WTC11 (cell line): ENCODE data around the gene TULP3. TPM values are rescaled to one million over a fixed set of nuclear protein-coding genes. Genes with fewer than 3 reads are reported as not detected.

ENCODE experiments used
- ATAC-seq: fragments of 200-7000 bp; cut with Tn5 transposase; 2 replicates; pipeline ENCODE4 v1.10.0; 2021; ENCODE audit warnings: mild to moderate bottlenecking, moderate library complexity
- CTCF ChIA-PET: fragments of 300-600 bp; sonication (Branson Sonifier 250); formaldehyde crosslinking; loops from one replicate; lab custom pipeline; 2021; ENCODE audit warnings: antibody characterized with exemption; lab: Charles Lee
- POLR2A ChIA-PET: fragments of 350-600 bp; sonication (Branson Sonifier 250); formaldehyde crosslinking; loops from one replicate; lab custom pipeline; 2021; ENCODE audit warnings: antibody characterized with exemption; lab: Charles Lee
- DNase-seq: peaks from one replicate; pipeline ENCODE4 v3.0.0; 2021; ENCODE audit warnings: low spot score
- H3K27ac Mint-ChIP-seq: 2 replicates; pipeline ENCODE4 v1.8.0; 2021; ENCODE audit warnings: mixed read lengths
- H3K27me3 Mint-ChIP-seq: 2 replicates; pipeline ENCODE4 v1.8.0; 2021; ENCODE audit warnings: low read depth, mild to moderate bottlenecking, moderate library complexity, mixed read lengths
- H3K36me3 Mint-ChIP-seq: 2 replicates; pipeline ENCODE4 v1.8.0; 2021; ENCODE audit warnings: mixed read lengths
- H3K4me1 Mint-ChIP-seq: 2 replicates; pipeline ENCODE4 v1.8.0; 2022; ENCODE audit warnings: mixed read lengths
- H3K4me3 Mint-ChIP-seq: 2 replicates; pipeline ENCODE4 v1.8.0; 2021; ENCODE audit warnings: mild to moderate bottlenecking, moderate library complexity, mixed read lengths
- H3K9me3 Mint-ChIP-seq: 2 replicates; pipeline ENCODE4 v1.8.0; 2021; ENCODE audit warnings: mixed read lengths
- ATF1 ChIP-seq: sonication (generic); formaldehyde crosslinking; IDR thresholded peaks from 2 replicates; pipeline ENCODE4 v1.8.1; 2023; ENCODE audit warnings: mild to moderate bottlenecking, moderate library complexity, missing genetic modification reagents
- ESRRA ChIP-seq: sonication (generic); formaldehyde crosslinking; IDR thresholded peaks from 2 replicates; pipeline ENCODE4 v1.8.1; 2022; ENCODE audit warnings: mild to moderate bottlenecking, missing genetic modification reagents, borderline replicate concordance
- FOXP1 ChIP-seq: sonication (generic); formaldehyde crosslinking; IDR thresholded peaks from 2 replicates; pipeline ENCODE4 v1.8.0; 2022; ENCODE audit warnings: missing genetic modification reagents, mild to moderate bottlenecking, moderate library complexity, borderline replicate concordance
- GTF2I ChIP-seq: fragments of 250-450 bp; sonication (Bioruptor Pico); conservative IDR thresholded peaks from 2 replicates; pipeline ENCODE4 v1.4.0; 2021; ENCODE audit warnings: mild to moderate bottlenecking
- IRF2 ChIP-seq: sonication (generic); formaldehyde crosslinking; IDR thresholded peaks from 2 replicates; pipeline ENCODE4 v1.8.0; 2022; ENCODE audit warnings: low read depth, missing genetic modification reagents, borderline replicate concordance
- JAZF1 ChIP-seq: fragments of 250-450 bp; sonication (Bioruptor Pico); IDR thresholded peaks from 2 replicates; pipeline ENCODE4 v1.9.0; 2021; ENCODE audit warnings: moderate library complexity, mild to moderate bottlenecking, inconsistent platforms
- MXD4 ChIP-seq: fragments of 250-450 bp; sonication (Bioruptor Pico); IDR thresholded peaks from 2 replicates; pipeline ENCODE4 v1.8.0; 2021; ENCODE audit warnings: mild to moderate bottlenecking, moderate library complexity, borderline replicate concordance
- MYBL2 ChIP-seq: sonication (generic); formaldehyde crosslinking; IDR thresholded peaks from 2 replicates; pipeline ENCODE4 v1.8.1; 2023; ENCODE audit warnings: mild to moderate bottlenecking, moderate library complexity, missing genetic modification reagents
- NFE2L1 ChIP-seq: sonication (generic); formaldehyde crosslinking; IDR thresholded peaks from 2 replicates; pipeline ENCODE4 v1.8.1; 2023; ENCODE audit warnings: missing genetic modification reagents
- NR2C2 ChIP-seq: sonication (generic); formaldehyde crosslinking; IDR thresholded peaks from 2 replicates; pipeline ENCODE4 v1.8.0; 2022; ENCODE audit warnings: mild to moderate bottlenecking, missing genetic modification reagents
- NR3C1 ChIP-seq: sonication (generic); formaldehyde crosslinking; conservative IDR thresholded peaks from 2 replicates; pipeline ENCODE4 v1.8.1; 2023; ENCODE audit warnings: low read depth, mild to moderate bottlenecking, missing genetic modification reagents
- RELA ChIP-seq: sonication (generic); formaldehyde crosslinking; IDR thresholded peaks from 2 replicates; pipeline ENCODE4 v1.8.1; 2022; ENCODE audit warnings: missing genetic modification reagents, mild to moderate bottlenecking, borderline replicate concordance
- RORB ChIP-seq: fragments of 250-450 bp; sonication (Bioruptor Pico); IDR thresholded peaks from 2 replicates; pipeline ENCODE4 v1.9.0; 2021; ENCODE audit warnings: mild to moderate bottlenecking
- SP1 ChIP-seq: sonication (generic); formaldehyde crosslinking; conservative IDR thresholded peaks from 2 replicates; pipeline ENCODE4 v1.8.1; 2022; ENCODE audit warnings: missing genetic modification reagents
- ZNF317 ChIP-seq: sonication (generic); formaldehyde crosslinking; IDR thresholded peaks from 2 replicates; pipeline ENCODE4 v1.8.1; 2023; ENCODE audit warnings: low read depth, mild to moderate bottlenecking, moderate library complexity, missing genetic modification reagents, borderline replicate concordance
- ZNF416 ChIP-seq: fragments of 250-450 bp; sonication (Bioruptor Pico); IDR thresholded peaks from 2 replicates; pipeline ENCODE4 v1.9.0; 2021; ENCODE audit warnings: mild to moderate bottlenecking, inconsistent platforms
- total RNA-seq: library from RNA; stranded (reverse); gene quantifications from 3 replicates; pipeline ENCODE4 v1.2.3, GENCODE V29; 2021
- TF ChIP-seq, protein P1 (sequence below): sonication (generic); formaldehyde crosslinking; IDR thresholded peaks from 2 replicates; pipeline ENCODE4 v1.8.1; 2023; ENCODE audit warnings: mild to moderate bottlenecking, moderate library complexity, missing genetic modification reagents
- TF ChIP-seq, protein P2 (sequence below): fragments of 250-450 bp; sonication (Bioruptor Pico); IDR thresholded peaks from 2 replicates; pipeline ENCODE4 v1.9.0; 2021; ENCODE audit warnings: mild to moderate bottlenecking, borderline replicate concordance
- TF ChIP-seq, protein P3 (sequence below): fragments of 250-450 bp; sonication (Bioruptor Pico); conservative IDR thresholded peaks from 2 replicates; pipeline ENCODE4 v1.9.0; 2021; ENCODE audit warnings: mild to moderate bottlenecking

Gene TULP3
- total RNA-seq, 1 experiment from 2014 or later, result 17.4 TPM

DNA sequence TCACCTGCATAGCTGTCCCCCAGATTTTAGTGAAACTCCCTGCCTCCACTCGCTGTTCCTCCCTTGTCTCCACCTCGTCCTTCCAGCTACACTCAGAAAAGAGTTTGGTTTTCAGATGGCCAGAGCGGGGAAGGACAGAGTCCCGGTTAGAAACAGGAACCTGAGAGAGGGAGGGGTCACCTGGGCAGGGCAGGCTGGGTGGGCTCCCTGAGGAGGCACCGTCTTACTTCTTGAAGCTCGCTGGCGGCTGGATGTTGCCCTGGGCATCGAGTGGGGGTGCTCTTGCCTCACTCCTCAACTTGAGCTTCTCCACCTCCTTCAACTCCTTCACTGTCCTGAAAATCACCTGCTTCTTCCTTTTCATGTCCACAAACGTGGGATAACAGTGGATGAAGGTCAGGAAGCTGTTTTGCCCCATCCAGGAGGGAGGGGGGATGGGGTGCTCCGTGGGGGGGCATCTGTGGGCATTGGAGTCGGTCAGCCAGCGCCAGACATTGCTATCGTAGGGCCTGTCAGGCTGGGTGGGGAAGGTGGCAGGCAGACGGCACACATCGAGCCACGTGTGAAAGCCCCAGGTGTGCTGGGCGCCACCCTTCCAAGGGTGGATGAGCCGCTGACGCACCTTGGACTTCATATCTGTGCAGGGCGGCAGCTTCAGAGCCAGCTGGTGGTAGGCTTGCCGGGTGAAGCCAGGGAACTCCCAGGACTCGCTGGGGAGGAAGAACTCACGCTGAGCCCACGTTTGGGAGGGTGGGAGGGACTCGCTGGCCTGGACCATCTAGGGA lies 35.8 kb upstream of the TULP3 start:
- H3K9me3 Mint-ChIP-seq, result no peaks in the 10 kb centered on the region
- DNase-seq, result no peak
- POLR2A ChIA-PET, result no interaction called here
- no peak for ATAC-seq
- no peaks in the 10 kb centered on the region; the same call in 1 of the 2 replicates for H3K27me3 Mint-ChIP-seq
- no peak overlapping the region for H3K27ac Mint-ChIP-seq
- H3K4me3 Mint-ChIP-seq, result no peak overlapping the region
- TF ChIP-seq NFE2L1 (CRISPR knock-in tag), result no peak
- TF ChIP-seq, all 79 proteins: peak for 0
- Mint-ChIP-seq H3K4me1 (peaks cover 3% of the 10 kb centered on the region; the same call in 1 of the 2 replicates), H3K36me3 (peaks cover 15% of the 10 kb centered on the region)
- CTCF ChIA-PET, result interaction anchor here (0.7 to 3.4 kb wide), 18 partner anchors 9 to 221 kb away, joined by 3 to 50 read pairs (median 7); partner anchors contain the start of genes FOXM1, ITFG2 and RHNO1

DNA sequence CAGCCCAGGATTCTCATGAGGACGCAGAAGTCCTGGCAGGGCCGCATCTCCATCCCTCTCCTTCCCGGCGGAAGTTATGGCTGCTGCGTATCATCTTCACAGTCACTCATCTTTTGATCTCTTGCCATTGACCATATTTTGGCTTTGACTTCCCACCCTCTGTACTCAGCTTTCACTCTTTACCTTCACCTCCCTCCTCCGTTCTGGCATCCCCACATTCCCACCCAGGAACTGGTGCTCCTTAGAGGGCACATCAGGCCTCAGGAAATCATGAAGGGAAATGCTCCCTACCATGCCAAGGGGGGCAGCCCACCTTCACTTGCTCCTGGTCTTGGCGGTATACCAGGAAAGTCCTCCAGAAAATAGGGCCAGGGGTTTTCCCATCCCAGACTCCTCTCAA lies 35.1 kb upstream of the TULP3 start:
- Mint-ChIP-seq H3K9me3 (no peaks in the 10 kb centered on the region), H3K27ac (peak overlapping the region; percentile 60; the same call in 1 of the 2 replicates), H3K27me3 (no peaks in the 10 kb centered on the region; the same call in 1 of the 2 replicates), H3K4me3 (no peak overlapping the region), H3K36me3 (peaks cover 21% of the 10 kb centered on the region), H3K4me1 (peaks cover 3% of the 10 kb centered on the region; the same call in 1 of the 2 replicates)
- ATAC-seq (no peak), DNase-seq (no peak)
- TF ChIP-seq, protein P1, sequence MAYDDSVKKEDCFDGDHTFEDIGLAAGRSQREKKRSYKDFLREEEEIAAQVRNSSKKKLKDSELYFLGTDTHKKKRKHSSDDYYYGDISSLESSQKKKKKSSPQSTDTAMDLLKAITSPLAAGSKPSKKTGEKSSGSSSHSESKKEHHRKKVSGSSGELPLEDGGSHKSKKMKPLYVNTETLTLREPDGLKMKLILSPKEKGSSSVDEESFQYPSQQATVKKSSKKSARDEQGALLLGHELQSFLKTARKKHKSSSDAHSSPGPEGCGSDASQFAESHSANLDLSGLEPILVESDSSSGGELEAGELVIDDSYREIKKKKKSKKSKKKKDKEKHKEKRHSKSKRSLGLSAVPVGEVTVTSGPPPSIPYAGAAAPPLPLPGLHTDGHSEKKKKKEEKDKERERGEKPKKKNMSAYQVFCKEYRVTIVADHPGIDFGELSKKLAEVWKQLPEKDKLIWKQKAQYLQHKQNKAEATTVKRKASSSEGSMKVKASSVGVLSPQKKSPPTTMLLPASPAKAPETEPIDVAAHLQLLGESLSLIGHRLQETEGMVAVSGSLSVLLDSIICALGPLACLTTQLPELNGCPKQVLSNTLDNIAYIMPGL (CRISPR knock-in tag), result no peak
- TF ChIP-seq JAZF1 (CRISPR knock-in tag) (no peak), GTF2I (CRISPR knock-in tag) (no peak)
- ChIA-PET POLR2A (interaction anchor here (0.8 to 1.2 kb wide), 2 partner anchors 21 to 30 kb away, joined by 3 read pairs; partner anchors contain the start of genes FOXM1 and RHNO1), CTCF (interaction anchor here (2.4 to 3.4 kb wide), 4 partner anchors 10 to 179 kb away, joined by 25 to 50 read pairs (median 28); no protein-coding TSS in a partner anchor)

DNA sequence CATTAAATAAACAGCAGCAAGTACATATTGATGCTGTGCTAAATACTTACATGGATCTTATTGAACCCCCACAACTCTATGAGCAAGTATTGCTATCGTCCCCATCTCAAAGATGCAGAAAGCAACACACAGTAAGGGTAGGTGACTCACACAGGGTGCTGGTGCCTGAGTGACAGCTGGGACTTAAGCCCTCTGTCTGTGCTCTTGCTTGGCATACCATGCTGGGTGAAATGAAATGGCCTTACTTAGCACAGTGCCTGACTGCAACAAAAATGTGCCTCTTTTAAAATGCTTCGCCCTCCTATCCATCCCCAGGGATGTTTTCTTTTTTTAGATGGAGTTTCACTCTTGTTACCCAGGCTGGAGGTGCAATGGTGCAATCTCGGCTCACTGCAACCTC lies 34.6 kb upstream of the TULP3 start:
- no peaks in the 10 kb centered on the region for H3K9me3 Mint-ChIP-seq
- H3K36me3 Mint-ChIP-seq, result peaks cover 23% of the 10 kb centered on the region
- ChIA-PET POLR2A (interaction anchor here (0.8 to 1.2 kb wide), 2 partner anchors 21 to 30 kb away, joined by 3 read pairs; partner anchors contain the start of genes FOXM1 and RHNO1), CTCF (interaction anchor here (2.8 to 4.2 kb wide), 4 partner anchors 10 to 185 kb away, joined by 11 to 30 read pairs (median 25); no protein-coding TSS in a partner anchor)
- H3K4me3 Mint-ChIP-seq, result no peak overlapping the region
- no peak for DNase-seq
- no peak overlapping the region for H3K27ac Mint-ChIP-seq
- no peak for ATAC-seq
- peaks cover 3% of the 10 kb centered on the region; the same call in 1 of the 2 replicates for H3K4me1 Mint-ChIP-seq
- no peaks in the 10 kb centered on the region; the same call in 1 of the 2 replicates for H3K27me3 Mint-ChIP-seq
- no peak for TF ChIP-seq MXD4
- no peak for TF ChIP-seq SP1 (CRISPR knock-in tag)
- no peak for TF ChIP-seq ZNF317 (CRISPR knock-in tag)
- TF ChIP-seq NR2C2, result no peak
- no peak for TF ChIP-seq ZNF416
- no peak for TF ChIP-seq RORB (CRISPR knock-in tag)
- no peak for TF ChIP-seq IRF2
- no peak for TF ChIP-seq ATF1
- TF ChIP-seq, protein P2, sequence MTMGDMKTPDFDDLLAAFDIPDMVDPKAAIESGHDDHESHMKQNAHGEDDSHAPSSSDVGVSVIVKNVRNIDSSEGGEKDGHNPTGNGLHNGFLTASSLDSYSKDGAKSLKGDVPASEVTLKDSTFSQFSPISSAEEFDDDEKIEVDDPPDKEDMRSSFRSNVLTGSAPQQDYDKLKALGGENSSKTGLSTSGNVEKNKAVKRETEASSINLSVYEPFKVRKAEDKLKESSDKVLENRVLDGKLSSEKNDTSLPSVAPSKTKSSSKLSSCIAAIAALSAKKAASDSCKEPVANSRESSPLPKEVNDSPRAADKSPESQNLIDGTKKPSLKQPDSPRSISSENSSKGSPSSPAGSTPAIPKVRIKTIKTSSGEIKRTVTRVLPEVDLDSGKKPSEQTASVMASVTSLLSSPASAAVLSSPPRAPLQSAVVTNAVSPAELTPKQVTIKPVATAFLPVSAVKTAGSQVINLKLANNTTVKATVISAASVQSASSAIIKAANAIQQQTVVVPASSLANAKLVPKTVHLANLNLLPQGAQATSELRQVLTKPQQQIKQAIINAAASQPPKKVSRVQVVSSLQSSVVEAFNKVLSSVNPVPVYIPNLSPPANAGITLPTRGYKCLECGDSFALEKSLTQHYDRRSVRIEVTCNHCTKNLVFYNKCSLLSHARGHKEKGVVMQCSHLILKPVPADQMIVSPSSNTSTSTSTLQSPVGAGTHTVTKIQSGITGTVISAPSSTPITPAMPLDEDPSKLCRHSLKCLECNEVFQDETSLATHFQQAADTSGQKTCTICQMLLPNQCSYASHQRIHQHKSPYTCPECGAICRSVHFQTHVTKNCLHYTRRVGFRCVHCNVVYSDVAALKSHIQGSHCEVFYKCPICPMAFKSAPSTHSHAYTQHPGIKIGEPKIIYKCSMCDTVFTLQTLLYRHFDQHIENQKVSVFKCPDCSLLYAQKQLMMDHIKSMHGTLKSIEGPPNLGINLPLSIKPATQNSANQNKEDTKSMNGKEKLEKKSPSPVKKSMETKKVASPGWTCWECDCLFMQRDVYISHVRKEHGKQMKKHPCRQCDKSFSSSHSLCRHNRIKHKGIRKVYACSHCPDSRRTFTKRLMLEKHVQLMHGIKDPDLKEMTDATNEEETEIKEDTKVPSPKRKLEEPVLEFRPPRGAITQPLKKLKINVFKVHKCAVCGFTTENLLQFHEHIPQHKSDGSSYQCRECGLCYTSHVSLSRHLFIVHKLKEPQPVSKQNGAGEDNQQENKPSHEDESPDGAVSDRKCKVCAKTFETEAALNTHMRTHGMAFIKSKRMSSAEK (CRISPR knock-in tag), result no peak
- no peak for TF ChIP-seq MYBL2
- TF ChIP-seq, protein P3, sequence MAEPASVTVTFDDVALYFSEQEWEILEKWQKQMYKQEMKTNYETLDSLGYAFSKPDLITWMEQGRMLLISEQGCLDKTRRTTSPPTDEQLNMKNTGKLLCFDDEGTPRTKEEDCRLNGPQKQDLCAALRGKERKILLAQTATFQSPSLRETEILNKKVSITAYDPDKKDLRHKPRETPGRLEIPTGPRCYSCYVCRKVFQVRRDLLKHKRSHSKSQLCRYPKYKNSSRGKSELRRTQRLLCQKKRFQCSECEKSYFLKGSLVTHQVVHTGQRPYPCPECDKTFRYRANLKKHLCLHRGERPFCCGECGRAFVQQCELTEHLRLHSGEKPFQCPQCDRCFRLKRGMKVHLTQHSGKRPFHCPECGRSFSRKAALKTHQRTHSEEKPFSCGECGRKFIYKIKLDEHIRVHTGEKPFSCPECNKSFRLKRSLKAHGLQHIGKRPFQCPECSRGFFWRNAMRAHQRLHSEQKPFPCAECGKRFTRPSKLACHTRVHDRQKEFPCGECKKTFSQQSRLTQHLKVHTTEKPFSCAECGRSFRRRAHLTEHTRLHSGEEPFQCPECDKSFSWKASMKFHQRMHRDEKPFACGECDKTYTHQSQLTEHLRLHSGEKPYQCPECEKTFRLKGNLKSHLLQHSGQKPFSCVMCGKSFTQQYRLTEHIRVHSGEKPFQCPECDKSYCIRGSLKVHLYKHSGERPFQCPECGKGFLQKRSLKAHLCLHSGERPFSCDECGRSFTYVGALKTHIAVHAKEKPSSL, result no peak
- no peak for TF ChIP-seq RELA (CRISPR knock-in tag)
- TF ChIP-seq FOXP1, result no peak
- TF ChIP-seq ESRRA (CRISPR knock-in tag), result no peak
- no peak for TF ChIP-seq NR3C1
